IMR-90 (cell line): ENCODE results near the gene LEF1. TPM values are rescaled to one million over a fixed set of nuclear protein-coding genes. Genes with fewer than 3 reads are reported as not detected.

Experiments
- ATAC-seq: fragments of 200-7000 bp; cut with Tn5 transposase; 2 replicates; pipeline ENCODE4 v1.9.1; 2020; ENCODE audit warnings: low read depth, mild to moderate bottlenecking, moderate library complexity
- BruUV-seq: library from RNA; stranded (reverse); fragments of 400-500 nt; replicated peaks from 2 replicates; lab custom pipeline; 2021; lab: Mats Ljungman, UMichigan
- CTCF ChIA-PET: fragments of 300-600 bp; formaldehyde crosslinking; extraction: SDS; loops from one replicate; lab custom pipeline; 2021; ENCODE audit warnings: antibody characterized with exemption; lab: Yijun Ruan, JAX
- POLR2A ChIA-PET: fragments of 300-600 bp; sonication (Branson Sonifier 250); formaldehyde crosslinking; loops from one replicate; lab custom pipeline; 2022; ENCODE audit warnings: antibody characterized with exemption; ENCODE audit not compliant: unreplicated experiment; lab: Charles Lee
- DNase-seq: peaks from one replicate; pipeline ENCODE4 v3.0.0; 2013
- H2AFZ ChIP-seq: replicated peaks from 2 replicates; pipeline ENCODE3; 2013; ENCODE audit warnings: low read length, mild to moderate bottlenecking; ENCODE audit not compliant: poor library complexity
- H2AK5ac ChIP-seq: 2 replicates; pipeline ENCODE4 v1.6.1; 2013; ENCODE audit warnings: low read depth, low read length, inconsistent platforms
- H2AK9ac ChIP-seq: replicated peaks from 2 replicates; pipeline ENCODE3; 2013; ENCODE audit warnings: mild to moderate bottlenecking, low read depth, low read length, moderate library complexity; ENCODE audit not compliant: poor library complexity
- H2BK120ac ChIP-seq: 2 replicates; pipeline ENCODE4 v1.6.1; 2013; ENCODE audit warnings: low read depth, low read length, inconsistent platforms
- H2BK15ac ChIP-seq: 3 replicates; pipeline ENCODE4 v1.6.1; 2013; ENCODE audit warnings: low read depth, low read length, inconsistent platforms
- H2BK20ac ChIP-seq: 2 replicates; pipeline ENCODE4 v1.6.1; 2013; ENCODE audit warnings: low read depth, mild to moderate bottlenecking, inconsistent platforms, low read length, moderate library complexity
- H2BK5ac ChIP-seq: 2 replicates; pipeline ENCODE4 v1.6.1; 2013; ENCODE audit warnings: mild to moderate bottlenecking, low read depth, low read length, inconsistent platforms; ENCODE audit not compliant: poor library complexity, severe bottlenecking
- H3K14ac ChIP-seq: replicated peaks from 2 replicates; pipeline ENCODE4 v1.6.1; 2013; ENCODE audit warnings: low read depth, low read length, inconsistent platforms
- H3K18ac ChIP-seq: 2 replicates; pipeline ENCODE4 v1.6.1; 2013; ENCODE audit warnings: low read depth, low read length, control low read depth
- H3K23ac ChIP-seq: 2 replicates; pipeline ENCODE4 v1.6.1; 2013; ENCODE audit warnings: low read depth, low read length, inconsistent platforms
- H3K27ac ChIP-seq: 2 replicates; pipeline ENCODE4 v1.5.1; 2013; ENCODE audit warnings: mild to moderate bottlenecking, control low read depth, low read length; ENCODE audit not compliant: insufficient read depth
- H3K27me3 ChIP-seq: 2 replicates; pipeline ENCODE4 v1.6.1; 2013; ENCODE audit warnings: low read length; ENCODE audit not compliant: control insufficient read depth, insufficient read depth
- H3K36me3 ChIP-seq: 2 replicates; pipeline ENCODE4 v1.6.1; 2013; ENCODE audit warnings: low read length, mixed read lengths; ENCODE audit not compliant: control insufficient read depth, insufficient read depth
- H3K4ac ChIP-seq: 2 replicates; pipeline ENCODE4 v1.6.1; 2013; ENCODE audit warnings: low read depth, low read length, inconsistent platforms
- H3K4me1 ChIP-seq: 2 replicates; pipeline ENCODE4 v1.6.1; 2013; ENCODE audit warnings: low read length, mixed read lengths; ENCODE audit not compliant: control insufficient read depth, insufficient read depth
- H3K4me2 ChIP-seq: 2 replicates; pipeline ENCODE4 v1.6.1; 2013; ENCODE audit warnings: low read depth, mild to moderate bottlenecking, control low read depth, low read length, moderate library complexity
- H3K4me3 ChIP-seq: 2 replicates; pipeline ENCODE4 v1.5.1; 2013; ENCODE audit warnings: low read depth, mild to moderate bottlenecking, control low read depth, low read length, moderate library complexity; ENCODE audit not compliant: insufficient read depth
- H3K56ac ChIP-seq: 2 replicates; pipeline ENCODE4 v1.6.1; 2013; ENCODE audit warnings: low read length, inconsistent platforms; ENCODE audit not compliant: insufficient read depth; ENCODE audit errors: extremely low read depth
- H3K79me1 ChIP-seq, 2 experiments: 2 replicates each; pipeline ENCODE4 v1.6.1; 2013; ENCODE audit warnings: low read length in 2 of 2, inconsistent platforms in 1 of 2, low read depth in 1 of 2
- H3K9ac ChIP-seq: 2 replicates; pipeline ENCODE4 v1.6.1; 2013; ENCODE audit warnings: low read depth, low read length, control low read depth
- H3K9me1 ChIP-seq: 2 replicates; pipeline ENCODE4 v1.6.1; 2013; ENCODE audit warnings: low read length, inconsistent platforms; ENCODE audit not compliant: insufficient read depth
- H3K9me3 ChIP-seq: 2 replicates; pipeline ENCODE4 v1.6.1; 2013; ENCODE audit warnings: low read length; ENCODE audit not compliant: control insufficient read depth, insufficient read depth
- H4K20me1 ChIP-seq: 2 replicates; pipeline ENCODE4 v1.6.1; 2013; ENCODE audit warnings: low read length, inconsistent platforms; ENCODE audit not compliant: insufficient read depth
- H4K5ac ChIP-seq: 2 replicates; pipeline ENCODE4 v1.6.1; 2013; ENCODE audit warnings: mild to moderate bottlenecking, low read depth, low read length, control low read depth
- H4K8ac ChIP-seq, 2 experiments: 2 replicates each; pipeline ENCODE4 v1.6.1; 2013; ENCODE audit warnings: low read depth in 2 of 2, low read length in 2 of 2, control low read depth in 1 of 2, inconsistent platforms in 1 of 2
- H4K91ac ChIP-seq: 2 replicates; pipeline ENCODE4 v1.6.1; 2013; ENCODE audit warnings: low read depth, low read length, inconsistent platforms; ENCODE audit not compliant: insufficient read depth
- BHLHE40 ChIP-seq: fragments of 150-350 bp; IDR thresholded peaks from 2 replicates; pipeline ENCODE4 v1.6.1; 2016; ENCODE audit warnings: mild to moderate bottlenecking, low read depth, low read length
- CEBPB ChIP-seq: IDR thresholded peaks from 2 replicates; pipeline ENCODE4 v1.6.1; 2012; ENCODE audit warnings: low read depth, low read length, improper control_type of control experiment
- CHD1 ChIP-seq: IDR thresholded peaks from 2 replicates; pipeline ENCODE4 v1.6.1; 2012; ENCODE audit warnings: low read depth, low read length, improper control_type of control experiment
- MAFK ChIP-seq: IDR thresholded peaks from 2 replicates; pipeline ENCODE4 v1.6.1; 2012; ENCODE audit warnings: low read depth, low read length, improper control_type of control experiment
- MAZ ChIP-seq: IDR thresholded peaks from 2 replicates; pipeline ENCODE4 v1.6.1; 2012; ENCODE audit warnings: low read depth, mild to moderate bottlenecking, low read length, improper control_type of control experiment, moderate library complexity, borderline replicate concordance
- MXI1 ChIP-seq: IDR thresholded peaks from 2 replicates; pipeline ENCODE4 v1.6.1; 2012; ENCODE audit warnings: low read depth, mild to moderate bottlenecking, low read length, moderate library complexity, borderline replicate concordance
- NFE2L2 ChIP-seq: fragments of 150-350 bp; IDR thresholded peaks from 2 replicates; pipeline ENCODE4 v1.6.1; 2016; ENCODE audit warnings: low read depth, mild to moderate bottlenecking, low read length
- POLR2A ChIP-seq: IDR thresholded peaks from 2 replicates; pipeline ENCODE4 v1.6.1; 2012; ENCODE audit warnings: mild to moderate bottlenecking, low read depth, low read length
- RAD21 ChIP-seq: IDR thresholded peaks from 2 replicates; pipeline ENCODE4 v1.6.1; 2012; ENCODE audit warnings: low read length, improper control_type of control experiment
- RCOR1 ChIP-seq: IDR thresholded peaks from 2 replicates; pipeline ENCODE4 v1.6.1; 2012; ENCODE audit warnings: mild to moderate bottlenecking, low read length, improper control_type of control experiment; ENCODE audit not compliant: insufficient replicate concordance
- RFX5 ChIP-seq: IDR thresholded peaks from 2 replicates; pipeline ENCODE4 v1.8.0; 2012; ENCODE audit warnings: low read depth, mild to moderate bottlenecking, low read length, moderate library complexity
- SMC3 ChIP-seq: fragments of 150-350 bp; IDR thresholded peaks from 2 replicates; pipeline ENCODE4 v1.6.1; 2016; ENCODE audit warnings: low read depth, mild to moderate bottlenecking, antibody characterized with exemption, low read length, moderate library complexity
- WGBS, 2 experiments: methylation state at CpG; one replicate each; pipeline versions ENCODE4 v1.1.5 to v1.1.7; 2013; ENCODE audit warnings: missing lambda C conversion rate in 2 of 2; ENCODE audit not compliant: insufficient read length in 1 of 2; ENCODE audit errors: extremely low coverage in 2 of 2; 5-methylcytosine and 5-hydroxymethylcytosine counted together
- dilution Hi-C: fragments of 300-500 bp; cut with HindIII; formaldehyde crosslinking; loops from one replicate; pipeline ENCODE4 v1.14.3; 2018; ENCODE audit warnings: low sequenced_read_pairs; ENCODE audit not compliant: unreplicated experiment
- in situ Hi-C: fragments of 300-500 bp; cut with MboI; formaldehyde crosslinking; loops from 3 replicates; pipeline ENCODE4 v1.14.3; 2019; ENCODE audit warnings: low sequenced_read_pairs, inconsistent platforms, mixed read lengths
- intact Hi-C: fragments of 100-400 bp; cut with micrococcal nuclease; formaldehyde crosslinking; loops from 2 replicates; pipeline ENCODE4 v1.10.0; 2022
- polyA plus RNA-seq, 3 experiments: library from polyadenylated mRNA; depleted of rRNA; stranded (reverse); fragments of >200 nt; gene quantifications; 2 replicates each; pipeline ENCODE4 v1.2.3, GENCODE V29; 2012; ENCODE audit warnings: low replicate concordance in 1 of 3
- total RNA-seq: library from RNA; depleted of rRNA; stranded (reverse); fragments of >200 nt; gene quantifications from 2 replicates; pipeline ENCODE4 v1.2.3, GENCODE V29; 2012
- TF ChIP-seq, protein P1 (sequence below): fragments of 150-350 bp; IDR thresholded peaks from 2 replicates; pipeline ENCODE4 v1.6.1; 2017; ENCODE audit warnings: mild to moderate bottlenecking, antibody characterized with exemption, low read length, low read depth

The LEF1 gene
- total and polyA plus RNA-seq, 2 of the 4 experiments (the other 2 are of a cell fraction), result 1.7 to 1.8 TPM

DNA sequence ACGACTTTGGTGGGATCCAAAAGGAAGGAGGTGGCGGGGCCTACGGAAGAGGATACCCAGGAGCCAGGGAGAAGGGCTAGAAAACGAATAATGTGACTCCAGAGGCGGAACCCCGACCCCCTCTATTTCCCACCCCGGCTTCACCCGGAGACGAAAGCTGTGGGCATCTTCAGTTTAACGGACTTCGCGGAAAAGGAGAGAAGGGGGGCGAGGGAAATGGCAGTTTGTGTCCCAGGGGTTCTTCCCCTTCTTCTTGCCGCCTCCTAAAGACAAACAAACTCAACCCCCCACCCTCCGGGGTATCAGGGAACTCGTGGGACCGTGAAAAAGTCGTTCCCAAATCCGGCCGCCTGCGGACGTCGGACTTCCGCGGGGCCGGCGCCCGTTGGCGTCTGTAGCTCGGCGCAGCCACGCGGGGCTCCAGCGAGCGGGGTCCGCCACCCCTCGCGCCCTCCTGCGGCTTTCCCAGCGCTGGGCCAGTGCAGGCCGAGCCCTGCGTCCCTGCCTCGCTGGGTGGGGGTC lies 3.6 kb upstream of the LEF1 start (continued):
- TF ChIP-seq, protein P1, sequence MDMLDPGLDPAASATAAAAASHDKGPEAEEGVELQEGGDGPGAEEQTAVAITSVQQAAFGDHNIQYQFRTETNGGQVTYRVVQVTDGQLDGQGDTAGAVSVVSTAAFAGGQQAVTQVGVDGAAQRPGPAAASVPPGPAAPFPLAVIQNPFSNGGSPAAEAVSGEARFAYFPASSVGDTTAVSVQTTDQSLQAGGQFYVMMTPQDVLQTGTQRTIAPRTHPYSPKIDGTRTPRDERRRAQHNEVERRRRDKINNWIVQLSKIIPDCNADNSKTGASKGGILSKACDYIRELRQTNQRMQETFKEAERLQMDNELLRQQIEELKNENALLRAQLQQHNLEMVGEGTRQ, result no peak
- TF ChIP-seq CEBPB (no peak), BHLHE40 (no peak), POLR2A (no peak)

DNA sequence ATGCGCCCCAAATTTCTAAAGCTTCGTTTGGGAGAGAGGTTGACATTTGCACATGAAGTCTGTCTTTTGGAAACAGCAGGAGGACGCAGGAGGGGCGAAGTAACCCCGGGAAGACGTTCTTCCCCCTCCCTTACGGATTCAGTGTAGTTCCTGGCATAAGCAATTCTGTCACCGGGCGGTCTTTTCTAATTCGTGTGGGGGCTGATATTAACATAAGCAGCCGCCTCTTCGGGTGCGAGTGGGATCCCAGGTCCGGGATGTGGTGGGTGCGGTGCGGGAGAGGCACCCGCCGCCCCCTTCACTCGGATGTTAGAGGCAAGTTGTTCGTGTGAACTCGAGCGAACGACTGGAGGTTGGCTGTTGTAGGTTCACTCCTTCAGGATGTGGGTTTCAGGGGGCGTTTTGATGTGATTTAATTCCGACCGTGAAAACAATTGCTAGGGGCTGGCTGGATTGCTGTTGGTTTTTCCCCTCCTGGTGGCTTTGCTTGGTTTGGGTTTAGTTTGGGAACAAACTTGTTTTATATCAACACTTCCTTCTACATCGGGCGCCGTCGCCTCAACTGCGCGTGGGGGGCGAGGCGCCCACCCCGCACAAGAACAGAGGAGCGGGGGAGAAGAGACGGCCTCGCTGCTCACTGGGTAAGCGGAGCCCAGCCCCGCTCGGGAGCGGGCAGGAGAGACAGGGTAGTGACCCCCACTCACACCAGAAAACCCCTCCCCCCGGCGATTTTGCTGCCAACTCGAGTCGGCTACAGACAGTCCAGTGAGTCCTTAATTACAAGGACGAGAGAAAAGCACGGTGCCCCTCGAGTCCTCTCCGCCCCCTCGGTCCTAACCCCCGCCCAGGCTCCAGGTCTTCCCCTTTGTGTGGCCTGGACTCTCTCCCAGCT lies 2.9 kb upstream of the LEF1 start:
- H4K5ac ChIP-seq, result no peak overlapping the region
- H3K27ac ChIP-seq, result no peak overlapping the region
- ChIA-PET CTCF (no interaction called here), POLR2A (no interaction called here)
- H2AFZ ChIP-seq, result no peak overlapping the region
- H4K91ac ChIP-seq, result no peak overlapping the region
- no TSS peak for BruUV-seq
- WGBS, 2 experiments, result 11% methylated on average over 9 of the region's 52 CpGs; no CpG with 5 or more reads in 1 of the 2 experiments
- no peak overlapping the region for H2AK9ac ChIP-seq
- H2AK5ac ChIP-seq, result no peak overlapping the region
- H3K23ac ChIP-seq, result no peak overlapping the region
- no peak overlapping the region for H2BK15ac ChIP-seq
- H3K9ac ChIP-seq, result no peak overlapping the region
- peaks cover 85% of the 10 kb centered on the region for H3K27me3 ChIP-seq
- H3K36me3 ChIP-seq, result no peaks in the 10 kb centered on the region
- no peak overlapping the region for H3K4me3 ChIP-seq
- peaks cover 5% of the 10 kb centered on the region; the same call in 1 of the 2 replicates for H3K9me3 ChIP-seq
- H3K18ac ChIP-seq, result no peak overlapping the region
- H3K4me1 ChIP-seq, result peaks cover 2% of the 10 kb centered on the region; the same call in 1 of the 2 replicates
- ATAC-seq, result no peak
- intact Hi-C loops, result no loop called here
- no peak overlapping the region for H3K4ac ChIP-seq
- H2BK20ac ChIP-seq, result no peak overlapping the region
- H3K79me1 ChIP-seq, result no peaks in the 10 kb centered on the region
- H2BK120ac ChIP-seq, result no peak overlapping the region
- H3K4me2 ChIP-seq, result no peak overlapping the region
- no peak overlapping the region for H3K14ac ChIP-seq
- H3K56ac ChIP-seq, result no peak overlapping the region
- H4K8ac ChIP-seq, result no peak overlapping the region
- in situ Hi-C loops, result no loop called here
- H3K9me1 ChIP-seq, result no peaks in the 10 kb centered on the region
- no peaks in the 10 kb centered on the region for H4K20me1 ChIP-seq
- DNase-seq, result no peak
- dilution Hi-C loops, result no loop called here
- H2BK5ac ChIP-seq, result no peak overlapping the region
- TF ChIP-seq CHD1 (no peak), BHLHE40 (no peak), MAFK (no peak), MXI1 (no peak), MAZ (no peak), SMC3 (no peak), RAD21 (no peak), POLR2A (no peak), NFE2L2 (no peak), RCOR1 (no peak), RFX5 (no peak)
- TF ChIP-seq, protein P1, result no peak
